ENCODE measurements around the gene CD8B. TPM values are rescaled to one million over a fixed set of nuclear protein-coding genes. Genes with fewer than 3 reads are reported as not detected.
A peak's percentile ranks its signal among the peaks of the same experiment; 100 is the strongest.

Gene CD8B
- total and polyA plus RNA-seq, 2 of the 13 experiments (the other 11 are each of a cell fraction or from before 2014, with no cell fraction given) = 0.04 TPM; not detected in 1

- TF ChIP-seq PATZ1 (CRISPR knock-in tag; IDR thresholded peaks at IDR 0.05) (0 out of 2 replicates have a peak, but pooled peaks have one; percentile 26), MAFK (conservative IDR thresholded peaks at IDR 0.05 in 1 of 2, IDR thresholded peaks at IDR 0.05 in 1 of 2; ENCODE audit: low read length in 2 of 2) (no peak), SIX4 (CRISPR knock-in tag; IDR thresholded peaks at IDR 0.05) (no peak), KAT2B (IDR thresholded peaks at IDR 0.05; ENCODE audit: borderline replicate concordance, low read depth, low read length) (no peak), POLR2AphosphoS5 (IDR thresholded peaks at IDR 0.05; ENCODE audit: low read depth, low read length) (no peak), ZNF407 (CRISPR knock-in tag; IDR thresholded peaks at IDR 0.05; ENCODE audit: not compliant biosample characterization) (no peak), AHDC1 (CRISPR knock-in tag; IDR thresholded peaks at IDR 0.05; ENCODE audit: borderline replicate concordance) (0 out of 2 replicates have a peak, but pooled peaks have one; percentile 51), REPIN1 (CRISPR knock-in tag; IDR thresholded peaks at IDR 0.05; ENCODE audit: borderline replicate concordance, low read depth) (peak; percentile 82; the same call in 1 of the 2 replicates), ZFP91 (CRISPR knock-in tag; IDR thresholded peaks at IDR 0.05; ENCODE audit: borderline replicate concordance) (peak; percentile 87)
Observed at GRCh38 chr2:86808315-86809161, 53.1 kb downstream of the CD8B start (continued).
